ENCODE results near the gene ZNF609.

DNA sequence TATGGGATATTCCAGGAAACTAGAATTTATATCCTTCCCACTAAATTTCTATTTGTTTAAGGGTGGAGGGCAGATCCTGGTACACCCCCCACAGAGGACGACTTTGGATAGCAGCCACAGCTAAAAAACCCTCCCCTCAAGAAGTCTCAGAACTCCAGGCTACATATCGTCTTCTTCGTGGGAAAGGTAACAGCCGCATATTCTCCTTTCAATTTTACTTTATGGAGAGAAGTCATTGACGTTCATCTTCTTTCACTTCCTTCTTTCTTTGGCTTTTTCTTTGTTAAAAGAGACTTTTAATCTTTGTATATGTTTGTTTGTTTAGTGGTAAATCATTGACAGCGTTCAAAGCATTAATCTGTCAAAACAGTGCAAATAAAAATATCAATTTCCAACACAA, 36.4 kb upstream of the ZNF609 start:
- no peak for TF ChIP-seq EZH2 (IDR thresholded peaks at IDR 0.05; ENCODE audit: insufficient read depth, poor library complexity, severe bottlenecking)
- no peak for TF ChIP-seq EZH2phosphoT487 (IDR thresholded peaks at IDR 0.05; ENCODE audit: insufficient read depth, low read depth)
